ENCODE measurements around the gene AFF2. TPM values are rescaled to one million over a fixed set of nuclear protein-coding genes. Genes with fewer than 3 reads are reported as not detected.

AFF2 gene
- polyA plus RNA-seq, 5 donors, result 3.4 to 5.9 (median 3.9) TPM

DNA sequence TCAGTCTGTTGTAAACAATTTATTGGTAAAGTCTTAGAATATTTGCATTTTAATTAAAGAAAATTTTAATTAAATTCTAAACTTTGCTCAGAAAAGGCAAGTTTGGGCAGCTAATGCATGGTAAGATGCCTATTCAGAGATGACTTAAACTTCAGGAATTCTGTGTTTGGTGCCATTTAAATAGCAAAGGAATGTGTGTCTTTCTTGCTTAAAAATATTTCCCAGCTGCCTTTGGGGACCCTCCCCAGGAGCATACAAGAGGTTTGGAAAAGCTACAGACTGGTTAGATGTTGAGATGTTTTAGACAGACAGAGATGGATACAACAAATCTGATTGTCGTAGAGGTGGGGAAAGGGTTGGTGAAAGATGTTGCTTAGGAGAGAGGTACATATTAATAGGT lies 36.5 kb downstream of the AFF2 start:
- DNase-seq, result no peak

DNA sequence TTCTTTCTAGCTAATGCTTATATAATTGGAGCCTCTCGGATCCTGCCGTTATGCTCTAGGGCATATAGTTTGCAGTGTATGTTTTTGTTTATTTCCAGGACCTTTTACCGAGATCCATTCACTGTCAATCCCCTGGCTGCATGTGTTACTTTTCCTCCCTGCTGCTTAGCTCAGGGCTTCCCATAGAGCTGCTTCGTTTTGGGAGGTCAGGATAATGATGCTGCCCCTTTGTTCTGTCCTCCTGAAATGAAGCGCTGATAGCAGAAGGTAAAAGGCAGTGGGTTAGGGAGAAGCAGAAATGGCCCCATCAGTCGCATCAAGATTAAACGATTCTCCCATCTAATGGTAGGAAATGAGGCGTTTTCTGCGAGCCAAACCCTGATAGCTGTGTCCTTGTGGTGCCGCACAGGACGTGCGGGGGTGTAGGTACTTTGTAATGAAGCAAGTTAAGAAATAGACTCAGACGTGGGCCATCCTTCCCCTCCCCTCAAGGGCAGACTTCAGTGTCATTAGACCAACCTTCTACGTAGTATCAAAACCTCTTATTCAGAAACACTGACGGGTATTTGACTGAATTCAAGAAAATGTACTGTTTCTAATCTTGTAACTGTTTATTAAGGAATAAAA lies 37.3 kb downstream of the AFF2 start:
- DNase-seq, result no peak

DNA sequence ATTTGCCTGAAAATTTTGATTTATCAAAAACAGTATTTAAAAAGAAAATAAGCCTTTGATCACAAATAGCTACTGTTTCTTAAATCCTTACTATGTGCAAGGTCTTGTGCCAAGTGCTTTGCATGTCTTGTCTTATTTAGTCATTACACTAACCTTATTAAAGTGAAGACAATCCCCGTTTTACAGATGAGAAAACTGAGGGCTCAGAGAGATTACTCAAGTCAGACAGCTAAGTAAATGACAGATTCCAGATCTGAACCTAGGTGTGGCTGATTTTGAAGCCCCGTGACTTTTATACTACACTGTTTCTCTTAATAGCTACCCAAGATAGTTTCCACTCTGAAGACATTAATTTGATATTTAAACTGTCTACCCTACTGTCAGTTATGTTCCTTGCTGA lies 38.2 kb downstream of the AFF2 start:
- no peak for DNase-seq

DNA sequence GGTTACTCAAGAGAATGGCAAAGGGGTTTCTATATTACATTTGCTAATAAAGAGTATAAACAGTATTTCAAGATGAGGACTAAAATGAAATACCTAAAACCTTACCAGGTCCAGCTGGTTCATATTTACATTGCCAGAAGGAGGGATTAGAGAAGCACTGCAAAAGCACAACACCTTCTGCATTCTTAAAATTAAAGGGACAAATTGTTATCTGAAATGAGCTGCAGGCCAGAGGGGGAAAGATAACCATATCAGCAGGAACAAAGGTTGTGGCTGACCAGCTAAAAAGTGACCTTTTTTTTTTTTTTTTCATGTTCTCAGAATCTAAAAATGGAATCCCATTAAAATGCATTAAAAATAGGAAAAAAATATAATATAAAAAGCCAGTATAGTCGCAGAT lies 39.7 kb downstream of the AFF2 start:
- DNase-seq, result no peak

DNA sequence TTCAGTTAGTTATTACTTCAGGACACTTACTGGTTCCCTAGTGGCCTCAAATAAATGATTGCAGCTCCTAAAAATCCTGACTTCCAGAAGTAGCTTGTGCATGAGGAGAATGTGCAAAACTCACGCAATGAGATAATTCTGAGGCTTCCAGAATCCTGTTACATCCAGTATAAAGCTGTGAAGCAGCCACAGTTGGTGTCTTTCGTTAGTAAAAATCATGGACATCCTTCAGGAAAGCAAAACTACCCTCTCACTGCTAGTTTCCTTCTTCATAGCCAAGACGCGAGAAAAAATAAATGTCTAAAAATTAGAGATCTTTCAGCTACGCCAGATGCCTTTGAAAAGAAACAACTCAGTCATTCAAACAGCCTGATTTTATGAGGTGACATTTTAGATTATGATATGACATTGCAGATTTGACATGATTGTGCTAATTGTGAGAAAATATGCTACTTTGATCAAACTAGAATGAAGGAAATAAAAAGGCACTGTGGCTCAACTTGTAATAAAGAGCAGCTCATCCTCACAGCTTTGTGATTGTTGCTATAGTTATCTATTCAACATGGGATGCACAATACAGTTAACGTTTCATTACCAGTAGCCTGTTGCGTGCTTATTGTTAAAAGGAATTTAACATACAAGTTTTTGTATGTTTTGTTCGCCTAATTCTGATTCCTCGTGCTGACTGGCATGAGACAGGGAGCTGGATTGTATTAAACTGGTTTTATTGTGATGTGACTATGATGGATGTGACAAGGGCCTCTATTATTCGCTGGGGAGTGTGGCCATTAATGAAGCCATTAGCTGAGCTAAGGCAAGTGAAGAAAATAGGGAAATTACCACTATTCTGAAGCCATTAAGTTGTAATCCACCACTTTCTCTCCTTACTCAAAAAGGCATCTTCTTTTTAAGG lies 40.5 kb downstream of the AFF2 start:
- DNase-seq, result no peak

DNA sequence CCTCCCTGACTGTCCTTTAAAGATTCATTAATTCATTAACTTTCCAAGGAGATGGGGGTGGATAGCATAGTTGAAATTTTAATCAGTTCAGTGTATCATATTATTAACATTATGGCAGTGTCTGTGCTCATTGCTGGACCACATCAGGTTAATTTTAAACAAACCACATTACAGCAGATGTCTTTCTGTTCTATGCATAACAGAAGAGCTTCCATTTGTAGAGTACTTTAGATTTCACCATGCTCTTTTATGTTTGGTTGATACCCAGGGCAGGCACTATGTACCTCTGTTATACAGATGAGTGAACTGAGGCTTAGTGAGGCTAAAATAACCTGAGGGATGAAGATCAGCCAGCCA lies 41.1 kb downstream of the AFF2 start:
- DNase-seq, result no peak

DNA sequence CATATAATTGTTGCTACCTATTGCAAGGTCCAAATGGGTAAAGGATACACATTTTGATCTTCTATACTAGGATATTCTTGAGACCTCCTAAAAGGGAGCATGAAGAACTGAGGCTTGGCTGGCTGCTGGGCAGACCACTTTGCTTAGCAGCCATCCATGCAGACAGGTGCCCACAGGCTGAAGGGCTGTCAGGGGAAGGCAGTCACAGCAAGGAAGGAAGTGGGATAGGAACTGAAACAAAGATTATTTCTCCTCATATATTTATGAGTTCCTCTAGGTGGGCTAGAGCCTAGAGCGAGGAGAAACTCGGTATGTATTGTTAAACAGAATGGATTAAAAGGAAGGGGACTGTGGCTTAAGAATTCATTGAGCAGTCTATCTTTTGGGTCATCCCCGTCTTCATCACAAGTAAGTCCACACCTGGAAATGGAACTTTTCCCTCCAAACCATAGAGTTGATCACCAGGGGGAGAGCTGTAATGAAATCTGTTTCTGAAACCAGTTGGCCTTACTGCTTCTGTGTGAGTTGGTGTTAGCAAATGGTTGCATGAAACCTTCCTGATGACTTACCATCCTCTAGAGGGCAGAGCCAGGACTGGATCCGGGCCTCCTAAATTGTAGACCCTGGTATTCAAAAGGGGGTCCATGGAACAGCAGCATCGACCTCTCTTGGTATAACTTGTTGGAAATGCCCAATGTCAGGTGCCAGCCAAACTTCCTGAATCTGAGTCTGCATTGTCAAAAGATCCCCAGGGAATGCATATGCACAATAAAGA lies 42.3 kb downstream of the AFF2 start:
- DNase-seq, result no peak

DNA sequence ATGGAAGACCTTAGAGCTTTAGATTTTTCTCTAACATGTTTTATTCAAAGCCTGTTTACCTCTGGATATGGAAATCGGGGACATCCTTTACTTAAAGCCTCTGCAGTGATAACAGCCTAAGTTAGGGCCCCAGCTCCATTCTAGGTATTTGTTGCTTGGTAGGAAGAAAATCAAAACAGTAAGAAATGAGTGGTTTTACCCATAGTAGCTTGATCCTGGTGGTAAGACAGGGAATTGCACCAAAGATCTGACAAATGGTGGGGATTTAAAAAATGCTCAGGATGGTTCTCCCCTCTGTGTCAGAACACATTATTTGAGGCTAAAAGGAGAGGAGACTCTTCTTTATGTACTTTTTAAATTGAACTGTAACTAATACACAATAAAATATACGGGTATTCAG lies 52.4 kb downstream of the AFF2 start:
- DNase-seq, result no peak

DNA sequence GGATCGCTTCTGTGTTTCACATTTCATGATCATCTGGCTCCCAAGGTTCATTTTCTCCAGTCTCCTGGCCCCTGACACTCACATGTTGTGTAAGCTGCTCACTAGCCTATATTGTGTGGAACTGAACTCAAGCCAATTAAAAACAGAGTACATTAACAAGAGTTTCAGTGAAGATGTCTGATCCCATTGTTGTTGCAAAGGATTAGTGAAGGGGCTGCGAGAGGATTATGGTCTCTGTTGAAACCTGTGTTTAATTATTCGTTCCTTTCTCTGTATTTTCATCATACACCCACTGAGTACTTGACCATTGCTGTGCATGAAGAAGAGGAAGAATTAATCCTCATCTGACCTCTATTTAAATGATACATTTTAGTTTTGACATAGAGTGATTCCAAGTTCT lies 54.7 kb downstream of the AFF2 start:
- no peak for DNase-seq

DNA sequence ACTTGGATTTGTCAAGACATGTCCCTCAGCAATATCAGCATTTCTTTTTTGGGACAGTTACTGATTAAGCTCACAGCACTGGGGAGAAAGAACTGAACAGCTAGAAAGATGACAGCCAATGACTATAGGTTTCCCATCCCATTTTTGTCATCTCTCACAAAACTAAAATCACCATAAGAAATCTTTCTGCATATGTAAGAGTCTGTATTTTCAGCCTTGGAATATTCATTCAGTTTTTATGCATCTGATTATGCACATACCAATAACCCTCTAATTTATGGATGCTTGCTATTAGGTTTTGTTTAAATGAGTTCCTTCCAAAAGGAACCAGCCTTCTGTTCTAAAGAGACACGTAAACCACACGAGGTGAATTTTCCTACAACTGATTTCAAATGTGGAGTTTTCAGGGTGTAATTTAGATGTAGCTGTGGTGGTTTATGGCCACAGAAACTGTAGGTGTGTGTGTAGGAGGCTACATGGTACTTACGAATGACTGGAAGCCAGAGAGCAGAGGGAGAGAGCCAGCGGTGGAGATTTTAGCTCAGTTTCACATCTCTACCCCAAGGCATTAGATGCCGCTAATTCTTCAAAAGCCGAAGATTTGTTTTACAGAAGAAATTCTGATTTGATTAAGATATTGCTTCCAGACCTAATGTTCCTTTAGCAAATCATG lies 55.3 kb downstream of the AFF2 start:
- DNase-seq, result no peak

DNA sequence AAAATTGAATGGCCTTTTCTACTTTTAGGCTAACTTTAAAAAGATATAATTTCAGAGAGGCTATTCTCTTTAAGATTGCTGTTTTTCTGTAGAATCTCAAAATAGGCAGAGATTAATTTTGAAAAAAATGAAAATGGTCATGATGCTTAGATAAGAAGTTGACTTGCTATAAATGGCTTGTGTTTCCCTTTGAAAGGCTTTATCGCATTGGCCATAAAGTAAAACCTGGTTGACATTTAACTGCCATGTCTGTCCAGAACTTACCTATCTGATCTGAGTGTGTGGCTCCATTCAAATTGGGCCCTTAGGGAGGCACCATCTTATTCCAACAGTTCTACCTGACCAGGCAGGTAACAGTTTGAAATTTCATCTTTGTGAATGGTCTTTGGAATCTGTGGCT lies 56.1 kb downstream of the AFF2 start:
- no peak for DNase-seq

DNA sequence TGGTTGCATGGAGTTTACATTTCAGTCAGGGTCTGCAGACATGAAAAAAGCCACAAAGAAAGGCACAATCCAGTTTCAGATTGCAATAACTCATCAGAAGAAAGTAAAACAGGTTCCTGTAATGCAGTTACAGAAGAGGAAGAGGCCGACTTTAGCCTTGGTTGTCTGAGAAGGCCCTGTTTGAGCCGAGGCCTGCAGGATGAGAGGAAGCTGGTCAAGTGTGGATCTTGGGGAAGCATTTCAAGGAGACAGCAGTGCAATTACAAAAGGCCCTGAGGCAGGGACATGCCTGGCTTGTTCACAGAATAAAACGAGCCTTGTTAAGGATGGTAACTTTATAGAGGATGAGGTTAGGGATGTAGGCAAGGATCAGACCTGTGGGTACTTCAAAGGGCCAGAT lies 62.4 kb downstream of the AFF2 start:
- DNase-seq, result no peak

DNA sequence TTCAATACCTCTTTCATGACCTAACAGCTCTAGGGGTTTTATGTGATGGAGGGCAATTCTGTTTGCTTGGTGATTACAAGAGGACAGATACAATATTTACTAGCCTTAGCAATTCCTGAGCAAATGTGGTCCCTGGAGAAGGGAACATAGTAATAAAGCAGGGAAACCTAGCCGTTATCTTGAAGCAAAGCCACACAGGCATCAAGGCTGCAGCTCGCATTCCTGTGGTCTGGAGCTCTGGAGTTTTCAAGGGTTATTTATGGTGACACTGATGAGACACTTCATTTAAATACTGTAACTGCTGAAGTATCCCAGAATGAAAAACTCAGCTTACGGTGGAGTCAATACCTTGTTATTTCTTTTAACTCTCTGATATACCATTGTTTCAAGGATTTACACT lies 66.8 kb downstream of the AFF2 start:
- DNase-seq, result no peak

DNA sequence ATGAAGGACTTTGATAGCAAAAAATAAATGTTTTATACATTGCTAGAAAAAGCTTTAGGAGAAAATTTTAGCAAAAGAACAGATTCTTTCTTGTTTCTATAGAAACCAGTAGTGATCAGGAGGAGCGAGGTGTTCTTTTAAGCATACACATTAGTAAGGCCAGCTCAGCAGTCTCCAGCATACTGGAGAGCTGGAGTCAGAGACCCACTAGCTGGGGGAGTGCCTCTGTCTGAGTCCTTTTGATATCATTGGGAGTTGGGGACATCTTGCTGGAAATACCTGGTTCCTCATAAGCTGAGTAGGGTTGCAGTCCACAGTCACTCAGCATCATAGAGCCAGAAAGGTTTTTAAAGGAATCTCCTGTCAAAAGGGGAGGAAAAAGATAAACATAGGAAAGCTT lies 67.4 kb downstream of the AFF2 start:
- DNase-seq, result no peak

DNA sequence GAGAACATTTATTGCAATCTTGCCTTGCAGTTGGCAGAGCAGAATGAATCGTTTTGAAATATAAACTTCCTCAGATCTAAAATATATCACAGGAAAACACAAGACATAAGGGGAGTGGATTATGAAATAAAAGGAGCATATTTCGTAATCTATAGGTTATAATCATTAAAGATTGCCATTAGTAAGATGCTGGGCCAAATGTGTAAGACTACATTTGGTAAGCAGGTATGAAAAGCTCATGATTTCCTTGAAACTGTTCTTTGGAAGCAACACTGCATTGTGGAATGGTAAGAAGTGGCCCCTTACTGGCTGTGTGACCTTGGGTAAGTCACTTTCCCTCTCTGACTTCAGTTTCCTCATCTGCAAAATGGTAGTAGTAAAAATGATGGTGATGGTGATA lies 68.3 kb downstream of the AFF2 start:
- no peak for DNase-seq

DNA sequence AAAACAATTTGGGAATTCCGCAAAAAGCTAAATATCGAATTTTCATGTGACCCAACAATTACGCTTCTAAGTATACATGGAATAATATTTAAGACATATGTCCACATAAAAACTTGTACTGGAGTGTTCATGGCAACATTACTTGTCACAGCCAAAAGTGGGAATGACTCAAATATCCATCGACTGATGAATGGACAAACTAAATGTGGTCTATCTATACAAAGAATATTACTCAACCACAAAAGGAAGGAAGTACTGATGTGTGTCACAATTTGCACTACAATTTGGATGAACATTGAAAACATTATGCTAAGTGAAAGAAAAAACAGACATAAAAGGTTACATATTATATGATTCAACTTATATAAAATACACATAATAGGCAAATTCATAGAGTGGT lies 71.9 kb downstream of the AFF2 start:
- DNase-seq, result no peak

DNA sequence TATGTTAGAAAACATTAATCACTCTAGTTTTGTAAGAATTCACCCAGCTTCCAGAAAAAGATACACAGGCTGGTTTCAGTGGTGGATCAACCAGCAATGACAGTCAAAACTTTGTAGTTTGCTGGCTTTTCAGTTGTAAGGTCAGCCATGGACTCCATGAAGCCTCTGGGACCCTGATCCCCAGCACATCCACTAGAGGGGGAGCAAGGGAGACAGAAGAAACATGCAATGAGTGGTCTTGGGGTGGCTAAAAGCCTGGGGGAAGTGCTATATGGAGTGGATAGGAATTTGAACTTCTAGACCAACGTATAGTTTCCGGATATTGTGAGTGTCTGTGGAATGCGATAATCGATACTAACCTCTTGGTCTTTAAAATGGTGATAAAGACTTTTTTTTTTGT lies 72.7 kb downstream of the AFF2 start:
- no peak for DNase-seq

DNA sequence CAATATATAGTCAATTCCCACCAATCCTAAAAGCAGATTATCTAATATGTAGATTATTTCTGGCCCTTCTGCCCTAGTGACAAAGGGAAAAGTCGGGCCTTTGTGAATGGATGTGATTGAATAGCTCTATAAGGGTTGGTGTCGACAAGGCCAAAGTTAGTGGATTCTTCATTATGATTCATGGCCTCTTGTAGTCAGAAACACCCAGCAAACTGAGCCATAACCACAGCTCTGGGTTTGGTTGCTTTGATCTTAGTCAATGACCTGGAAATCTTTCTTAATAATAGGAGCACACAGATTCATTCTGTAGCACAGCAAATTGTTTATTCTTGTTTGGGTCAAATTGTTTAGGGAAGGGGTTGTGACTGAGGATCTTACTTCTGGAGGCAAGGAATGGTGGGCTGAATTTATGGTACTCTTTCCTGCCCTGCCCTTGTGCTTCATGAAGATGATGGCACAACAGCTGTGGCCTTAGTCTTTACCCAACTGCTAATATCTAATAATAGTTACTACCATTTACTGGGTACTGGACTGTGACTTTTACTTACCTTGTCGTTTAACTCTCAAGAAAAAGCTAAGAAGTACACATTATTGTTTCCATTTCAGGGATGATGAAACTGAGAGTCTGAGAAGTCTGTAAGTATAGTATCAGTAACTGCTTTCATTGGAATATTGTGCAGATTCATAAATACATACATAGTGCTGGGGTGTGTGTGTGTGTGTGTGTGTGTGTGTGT lies 74.0 kb downstream of the AFF2 start:
- no peak for DNase-seq

DNA sequence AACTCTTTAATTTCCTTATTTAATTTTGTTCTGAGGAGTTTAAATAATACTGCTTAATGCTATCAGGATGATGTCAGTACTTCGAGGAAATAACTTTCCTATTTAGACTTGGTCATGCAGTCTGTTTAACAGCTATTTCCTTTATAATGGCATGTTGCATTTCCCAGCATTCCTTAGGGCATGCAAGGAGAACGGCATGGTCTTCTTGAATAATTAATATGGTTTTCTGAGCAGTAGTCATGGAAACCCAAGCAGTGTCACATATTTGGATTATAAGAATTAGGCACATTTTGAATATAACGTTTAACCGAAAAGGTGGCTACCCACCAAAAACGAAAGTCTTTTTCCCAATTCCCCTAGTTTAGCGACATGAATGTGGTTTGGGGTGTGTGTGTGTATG lies 76.0 kb downstream of the AFF2 start:
- no peak for DNase-seq

DNA sequence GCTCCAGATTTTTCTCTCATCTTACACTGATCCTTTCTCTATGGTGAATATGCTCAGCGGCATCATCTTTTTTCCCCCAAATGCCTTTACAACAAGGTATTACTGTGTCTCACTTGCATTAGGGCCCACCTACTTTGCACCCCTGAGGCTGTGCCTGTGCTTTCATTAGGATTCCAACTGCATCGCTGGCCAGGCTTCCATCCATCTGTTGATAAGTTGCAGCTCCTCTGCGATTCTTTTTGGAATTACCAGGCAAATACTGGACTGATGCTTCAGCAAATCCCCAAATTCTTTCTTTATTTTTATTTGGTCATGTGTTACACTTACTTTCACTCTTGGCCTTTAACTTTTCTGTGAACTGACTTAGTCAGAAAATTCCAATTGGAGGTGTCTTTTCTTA lies 77.3 kb downstream of the AFF2 start:
- no peak for DNase-seq

DNA sequence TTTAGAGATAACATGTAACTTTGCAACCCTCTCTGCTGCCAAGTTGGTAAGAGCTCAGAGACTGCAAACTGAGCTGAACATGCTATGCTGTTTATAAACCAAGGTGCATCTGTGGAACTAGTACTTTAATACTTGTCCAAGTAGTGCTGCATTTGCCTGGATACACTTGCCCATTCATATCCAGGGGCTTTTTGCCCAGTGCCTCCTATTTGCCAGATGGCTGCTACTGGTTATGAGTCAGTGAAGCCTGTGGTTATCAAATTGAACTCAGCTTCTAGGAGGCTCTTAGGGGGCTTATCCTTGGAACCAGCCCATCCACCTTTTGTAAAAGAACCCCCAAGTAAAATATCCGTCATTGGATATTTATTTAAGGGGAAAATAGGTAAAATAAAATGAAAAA lies 79.6 kb downstream of the AFF2 start:
- DNase-seq, result no peak

DNA sequence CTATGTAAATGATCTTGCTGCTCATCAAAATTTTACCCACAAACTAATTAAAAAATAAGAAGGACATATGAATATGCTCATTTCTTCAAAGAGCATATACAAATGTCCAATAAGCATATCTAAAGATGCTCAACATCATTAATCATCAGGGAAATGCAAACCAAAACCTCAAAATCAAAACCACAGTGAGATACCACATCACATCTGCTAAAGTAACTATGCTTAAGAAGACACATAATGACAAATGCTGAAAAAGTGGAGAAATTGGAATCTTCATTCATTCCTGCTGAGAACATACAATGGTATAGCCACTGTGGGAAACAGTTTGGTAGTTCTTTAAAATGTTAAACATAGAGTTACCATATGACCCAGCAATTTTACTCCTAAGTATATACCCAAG lies 81.9 kb downstream of the AFF2 start:
- no peak for DNase-seq

Data from right lung (tissue), 5 donors.